Activated CD4-positive, alpha-beta T cell treated with anti-CD3 and anti-CD28 coated beads, Interleukin-10, Interleukin-2, amounts not matched to agents 100 ng/mL and 50 ng/mL, durations not matched to agents 16 hours and 8 hours (primary cell): ENCODE results near the gene CYFIP2.
"Not testable (repeated sequence)": the region's sequence is repeated elsewhere in the genome, so short reads cannot be mapped to it uniquely, and the experiment has no call there.

Source experiments
- DNase-seq: peaks from one replicate; pipeline ENCODE4 v3.0.0-alpha.2; 2020

Gene CYFIP2

GRCh38 chr5:157415838-157416237 is 149.9 kb downstream of the CYFIP2 start:
- no peak for DNase-seq

GRCh38 chr5:157419521-157419920 is 153.6 kb downstream of the CYFIP2 start:
- DNase-seq = not testable (repeated sequence)

GRCh38 chr5:157429920-157430319 is 164.0 kb downstream of the CYFIP2 start:
- DNase-seq = not testable (repeated sequence)

- DNase-seq = peak; percentile 68
These were observed 165.7 kb downstream of the CYFIP2 start for GRCh38 chr5:157431544-157432200.

GRCh38 chr5:157434096-157434495 is 168.2 kb downstream of the CYFIP2 start:
- no peak for DNase-seq

GRCh38 chr5:157443041-157443549 is 177.2 kb downstream of the CYFIP2 start:
- DNase-seq = no peak

GRCh38 chr5:157444224-157444623 is 178.3 kb downstream of the CYFIP2 start:
- DNase-seq = no peak
